Activated CD8-positive, alpha-beta memory T cell treated with anti-CD3 and anti-CD28 coated beads, Interleukin-2, amount 50 U/mL, for 48 hours (primary cell): Measurements from ENCODE around the gene OPRM1.
"Not testable (repeated sequence)": the region's sequence is repeated elsewhere in the genome, so short reads cannot be mapped to it uniquely, and the experiment has no call there.

Experiments
- DNase-seq: peaks from one replicate; pipeline ENCODE4 v3.0.0-alpha.2; 2020

The OPRM1 gene

GRCh38 chr6:154154389-154154967 lies 115.4 kb downstream of the OPRM1 start:
- DNase-seq, result peak; percentile 76

- DNase-seq, result peak; percentile 69
These were observed 117.3 kb downstream of the OPRM1 start for GRCh38 chr6:154156135-154156896.

- DNase-seq, result no peak
These were observed 118.0 kb downstream of the OPRM1 start for GRCh38 chr6:154157082-154157481.

- DNase-seq, result no peak
These were observed 118.7 kb downstream of the OPRM1 start for GRCh38 chr6:154157706-154158105.

GRCh38 chr6:154159126-154159525 lies 120.1 kb downstream of the OPRM1 start:
- DNase-seq, result no peak

- DNase-seq, result no peak
These were observed 122.6 kb downstream of the OPRM1 start for GRCh38 chr6:154161689-154162088.

- no peak for DNase-seq
These were observed 125.4 kb downstream of the OPRM1 start for GRCh38 chr6:154164397-154164796.

- no peak for DNase-seq
These were observed 126.4 kb downstream of the OPRM1 start for GRCh38 chr6:154165478-154165877.

GRCh38 chr6:154166140-154166539 lies 127.1 kb downstream of the OPRM1 start:
- DNase-seq, result no peak

GRCh38 chr6:154167126-154167525 lies 128.1 kb downstream of the OPRM1 start:
- no peak for DNase-seq

GRCh38 chr6:154169193-154169847 lies 130.3 kb downstream of the OPRM1 start:
- no peak for DNase-seq

- DNase-seq, result no peak
These were observed 131.1 kb downstream of the OPRM1 start for GRCh38 chr6:154170106-154170505.

- not testable (repeated sequence) for DNase-seq
These were observed 133.4 kb downstream of the OPRM1 start for GRCh38 chr6:154172393-154172792.

- DNase-seq, result no peak
These were observed 140.4 kb downstream of the OPRM1 start for GRCh38 chr6:154179434-154179833.

- DNase-seq, result no peak
These were observed 148.2 kb downstream of the OPRM1 start for GRCh38 chr6:154187203-154187602.

- DNase-seq, result no peak
These were observed 148.7 kb downstream of the OPRM1 start for GRCh38 chr6:154187714-154188113.

GRCh38 chr6:154196333-154196885 lies 157.4 kb downstream of the OPRM1 start:
- no peak for DNase-seq

- DNase-seq, result no peak
These were observed 158.3 kb downstream of the OPRM1 start for GRCh38 chr6:154197196-154197860.

GRCh38 chr6:154201688-154202087 lies 162.6 kb downstream of the OPRM1 start:
- not testable (repeated sequence) for DNase-seq

GRCh38 chr6:154202339-154202738 lies 163.3 kb downstream of the OPRM1 start:
- no peak for DNase-seq

GRCh38 chr6:154202958-154203357 lies 163.9 kb downstream of the OPRM1 start:
- DNase-seq, result no peak

GRCh38 chr6:154206141-154206540 lies 167.1 kb downstream of the OPRM1 start:
- DNase-seq, result no peak

GRCh38 chr6:154206996-154207395 lies 168.0 kb downstream of the OPRM1 start:
- DNase-seq, result no peak
